ENCODE results near the gene PIP5K1C.

PIP5K1C gene

DNA sequence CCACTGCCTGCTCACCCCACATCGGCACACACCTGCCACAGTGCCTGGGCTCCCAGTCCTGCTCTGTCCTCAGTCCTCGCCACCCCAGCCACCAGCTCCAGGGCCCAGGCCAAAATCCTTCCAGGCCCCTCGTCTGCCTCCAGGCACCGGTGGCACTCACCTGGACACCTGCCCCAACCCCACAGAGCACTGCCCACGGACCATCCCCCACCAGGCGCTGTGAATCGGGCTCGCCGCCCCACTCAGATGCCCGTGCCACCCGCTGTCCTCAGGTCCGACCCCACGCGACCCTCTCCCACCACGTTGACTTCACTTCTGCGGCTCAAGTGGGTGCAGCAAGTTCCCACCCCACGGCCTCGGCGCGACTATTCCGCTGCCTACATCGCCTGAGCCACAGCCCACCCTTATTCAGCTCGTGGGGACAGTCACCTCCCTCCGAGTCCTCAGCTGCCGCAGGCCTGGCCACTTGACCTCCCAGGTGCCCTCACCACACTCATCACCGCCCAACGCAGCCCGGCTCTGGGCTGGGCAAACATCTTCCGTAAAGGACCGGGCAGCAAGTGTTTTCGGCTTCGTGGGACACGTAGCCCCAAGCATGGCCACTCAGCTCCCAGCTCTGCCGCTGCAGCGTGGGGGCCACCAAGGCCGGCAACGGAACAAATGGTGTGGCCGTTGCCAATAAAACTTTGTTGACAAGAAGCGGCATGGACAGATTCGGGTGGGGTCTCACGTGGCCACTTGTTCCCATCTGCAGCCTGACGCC is 5.7 kb downstream of the PIP5K1C start:
- no peak for DNase-seq (ENCODE audit: low read depth in 2 of 2)

DNA sequence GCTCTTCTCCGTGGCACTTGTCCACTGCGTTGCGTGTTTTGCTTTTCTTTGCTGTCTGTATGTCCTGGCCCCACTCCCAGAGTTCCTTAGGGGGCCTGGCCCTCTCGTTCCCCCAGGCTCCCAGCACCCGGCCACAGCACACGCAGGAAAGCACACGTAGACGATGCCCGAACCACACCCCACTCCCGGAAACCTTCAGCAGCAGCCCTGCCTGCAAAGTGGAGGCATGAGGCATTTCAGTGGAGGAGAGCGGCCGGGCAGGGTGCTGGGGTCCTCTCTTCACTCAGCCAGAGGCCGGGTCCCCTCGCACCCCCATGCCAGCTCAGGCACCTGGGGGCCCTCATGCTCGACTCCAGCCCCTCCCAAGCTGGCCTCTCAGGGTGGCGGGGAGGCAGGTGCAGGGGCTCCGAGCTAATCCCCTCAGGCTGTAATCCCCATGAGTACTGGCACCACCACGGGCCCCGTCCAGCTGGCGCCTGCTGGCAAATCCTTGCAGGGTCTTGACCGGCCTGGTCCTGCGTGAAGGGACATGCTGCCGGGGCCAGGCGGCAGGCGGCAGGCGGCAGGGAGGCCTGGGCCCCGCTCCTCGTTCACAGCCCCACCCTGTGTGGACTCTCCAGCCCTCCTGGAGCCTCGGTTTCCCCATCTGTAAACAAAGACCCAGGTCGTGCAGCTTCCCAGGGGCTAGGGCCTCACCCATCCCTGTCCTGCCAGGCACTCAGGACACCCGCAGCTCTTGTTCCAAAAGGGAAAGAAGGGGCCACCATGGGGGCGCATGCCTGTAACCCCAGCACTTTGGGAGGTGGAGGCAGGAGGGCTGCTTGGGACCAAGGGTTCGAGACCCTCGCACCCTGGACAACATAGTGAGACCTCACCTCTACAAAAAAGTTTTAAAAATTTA is 7.0 kb downstream of the PIP5K1C start:
- no peak for DNase-seq (ENCODE audit: low read depth in 2 of 2)

DNA sequence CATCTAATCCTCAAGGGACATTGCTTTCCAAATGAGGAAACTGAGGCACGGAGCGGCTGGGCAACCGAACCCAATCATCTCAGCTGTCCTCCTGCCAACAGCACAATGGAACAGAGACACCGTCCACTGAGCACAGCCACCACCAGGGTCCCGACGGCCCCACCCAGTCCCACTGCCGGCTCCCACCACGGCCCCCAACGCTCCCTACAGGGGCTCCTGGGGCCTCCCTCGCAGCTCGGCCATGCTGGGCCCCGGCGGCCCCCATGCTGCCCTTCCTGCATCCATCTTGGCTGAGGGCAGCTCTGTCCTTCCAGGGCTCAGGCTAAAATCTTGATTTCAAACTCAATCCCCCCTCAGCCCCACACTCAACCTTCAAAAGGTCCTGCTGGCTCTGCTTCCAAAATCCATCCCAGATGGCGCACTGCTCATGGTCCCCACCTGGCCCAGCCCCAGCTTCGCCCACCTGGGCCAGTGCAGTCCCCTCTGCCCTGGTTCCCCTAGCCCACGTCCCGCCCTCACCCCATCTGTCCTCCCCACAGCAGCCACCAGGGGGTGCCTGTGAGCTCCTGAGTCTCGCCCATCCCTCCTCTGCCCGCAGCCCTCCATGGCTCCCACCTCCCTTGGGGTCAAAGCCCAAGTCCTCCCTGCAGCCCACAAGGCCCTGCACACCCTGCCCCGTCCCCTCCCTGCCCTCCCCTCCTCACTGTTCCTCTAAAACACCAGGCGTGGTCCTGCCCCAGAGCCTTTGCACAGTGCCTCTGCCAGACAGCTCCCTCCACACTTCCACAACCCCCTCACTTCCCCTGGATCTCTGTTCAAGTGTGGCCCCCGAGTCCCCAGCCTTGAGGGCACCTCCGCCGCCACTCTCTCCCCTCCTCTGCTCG is 7.9 kb downstream of the PIP5K1C start:
- peak in 1 of 2 experiments; percentile 40 for DNase-seq (ENCODE audit: low read depth in 2 of 2)

DNA sequence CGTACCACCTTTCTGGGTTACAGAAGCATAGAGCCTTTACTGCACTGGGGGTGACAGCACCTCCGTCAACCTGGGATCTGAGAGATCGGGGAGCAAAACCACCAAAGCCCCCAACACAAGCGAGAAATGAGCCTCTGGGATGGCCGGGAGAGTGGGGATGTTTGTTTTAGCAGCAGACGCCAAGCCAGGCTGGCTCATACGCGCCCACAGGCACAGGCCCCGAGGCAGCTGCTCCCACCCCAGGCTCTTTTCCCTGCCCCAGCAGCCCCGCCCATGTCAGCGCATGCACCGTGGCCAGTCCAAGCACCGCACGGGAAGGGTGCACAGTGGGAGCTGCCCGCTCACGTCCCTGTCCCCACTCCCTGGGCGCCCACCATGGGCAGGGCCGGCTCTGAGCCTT is 8.5 kb downstream of the PIP5K1C start:
- DNase-seq (ENCODE audit: low read depth in 2 of 2) = no peak

DNA sequence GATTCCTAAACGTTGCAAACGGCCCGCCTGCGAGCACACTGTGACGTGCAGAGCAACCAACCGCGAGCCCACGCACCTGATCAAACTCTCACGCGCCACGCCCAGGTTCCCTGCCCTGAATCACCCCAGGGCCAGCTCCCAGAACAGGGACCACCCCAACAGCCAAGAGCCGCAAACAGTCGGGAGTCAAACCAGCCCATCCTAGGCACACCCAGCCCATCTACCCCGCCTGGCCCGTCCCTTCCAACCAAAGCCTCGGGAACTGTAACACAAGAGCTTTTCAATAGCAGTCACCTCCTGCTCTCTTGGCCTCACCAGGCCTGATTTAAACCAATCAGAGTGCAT is 8.9 kb downstream of the PIP5K1C start:
- no peak for DNase-seq (ENCODE audit: low read depth in 2 of 2)

DNA sequence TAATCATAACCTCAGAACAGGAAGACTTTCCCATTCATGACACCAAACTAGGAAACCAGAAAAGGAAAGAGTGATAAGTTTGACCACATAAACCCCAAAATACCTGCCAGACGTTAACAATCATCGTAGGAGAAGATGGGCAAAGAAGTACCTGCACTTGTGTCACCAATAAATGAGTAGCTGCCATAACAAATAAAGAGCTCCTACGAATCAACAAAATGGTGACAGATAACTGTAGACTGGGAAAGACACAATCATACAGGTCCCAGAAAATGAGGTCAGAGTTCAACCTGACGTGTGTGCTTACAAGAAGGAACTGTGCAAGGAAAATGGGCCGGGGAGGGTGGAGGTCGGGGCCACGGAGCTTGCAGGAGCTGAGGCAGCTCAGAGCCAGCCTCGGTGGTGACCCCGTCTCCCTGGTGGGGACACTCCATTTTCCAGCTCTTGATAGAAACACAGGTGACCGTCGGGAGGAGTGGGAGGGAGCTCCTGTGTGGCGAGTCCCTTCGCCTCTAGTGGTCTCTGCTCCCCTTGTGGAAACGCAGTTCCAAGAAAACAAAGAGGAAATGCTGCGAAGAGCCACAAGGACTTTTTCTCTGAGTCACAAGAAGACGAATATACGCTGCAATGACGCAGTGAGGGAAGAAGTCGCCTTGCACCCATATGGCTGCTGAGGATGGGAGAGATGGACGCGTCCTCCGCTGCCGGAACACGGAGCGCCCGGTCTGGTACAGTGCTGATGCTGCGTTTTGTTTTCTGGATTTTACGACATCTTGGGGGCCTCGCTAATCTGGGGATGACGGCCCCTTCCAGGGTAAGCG is 9.5 kb downstream of the PIP5K1C start:
- no peak for DNase-seq (ENCODE audit: low read depth in 2 of 2)

DNA sequence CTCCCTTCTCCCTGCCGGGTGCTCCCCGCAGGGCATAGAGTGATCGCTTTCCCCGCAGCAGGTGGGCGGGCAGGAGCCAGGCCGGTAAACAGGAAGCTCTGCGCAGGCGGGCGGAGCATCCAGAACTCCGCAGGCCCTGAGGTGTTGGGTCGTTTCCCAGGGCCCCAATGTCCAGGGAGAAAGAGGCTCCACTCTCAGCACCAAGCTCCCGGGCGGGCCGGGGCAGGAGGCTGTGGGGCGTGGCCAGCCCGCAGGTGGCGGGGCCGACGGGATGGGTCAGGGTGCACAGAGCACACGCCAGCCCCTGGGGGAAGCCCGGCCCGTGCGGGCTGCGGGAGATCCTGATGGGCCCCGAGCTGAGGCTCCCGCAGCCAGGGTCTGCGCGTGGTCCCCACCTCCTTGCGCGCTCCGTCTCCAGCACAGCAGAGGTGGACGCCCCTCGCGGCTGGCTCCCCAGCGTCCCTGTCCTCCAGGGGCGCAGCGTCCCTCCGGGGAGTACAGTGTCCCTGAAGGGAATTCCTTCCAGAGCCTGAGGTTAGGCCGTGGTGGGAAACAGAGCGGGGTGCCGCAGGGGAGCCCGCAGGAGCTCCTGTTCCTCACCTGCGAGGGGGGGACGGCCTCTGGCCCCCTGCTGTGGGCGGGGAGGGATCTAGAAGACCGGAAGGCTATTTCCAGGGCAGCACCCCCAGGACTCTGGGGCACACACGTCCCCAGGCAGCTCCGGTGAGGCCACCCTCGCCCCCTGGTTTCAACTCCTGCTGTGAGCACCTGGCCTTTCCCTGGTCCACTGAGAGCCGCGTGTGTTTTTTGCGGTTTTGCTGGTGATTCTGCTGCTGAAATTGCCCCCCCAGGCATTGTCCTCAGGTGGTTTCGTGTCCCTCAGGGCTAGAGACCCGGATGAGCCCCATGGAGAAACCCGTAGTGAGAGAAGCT is 12.2 kb downstream of the PIP5K1C start:
- DNase-seq (ENCODE audit: low read depth in 2 of 2) = no peak

DNA sequence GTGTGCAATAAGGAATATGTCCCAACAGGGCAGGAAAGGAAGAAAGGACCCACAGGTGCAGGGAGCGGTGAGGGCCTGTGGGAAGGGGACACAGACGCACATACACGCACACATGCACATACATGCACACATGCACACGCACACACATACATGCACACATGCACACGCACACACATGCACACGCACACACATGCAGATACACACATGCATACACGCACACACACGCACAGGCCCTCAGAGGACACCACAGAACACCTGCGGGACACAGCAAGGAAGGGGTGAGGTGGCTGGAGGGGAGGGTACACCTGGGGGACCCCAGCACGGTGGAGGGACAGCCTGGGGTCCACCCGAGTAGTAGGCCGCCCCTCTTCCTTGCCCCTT is 12.9 kb downstream of the PIP5K1C start:
- no peak for DNase-seq (ENCODE audit: low read depth in 2 of 2)

DNA sequence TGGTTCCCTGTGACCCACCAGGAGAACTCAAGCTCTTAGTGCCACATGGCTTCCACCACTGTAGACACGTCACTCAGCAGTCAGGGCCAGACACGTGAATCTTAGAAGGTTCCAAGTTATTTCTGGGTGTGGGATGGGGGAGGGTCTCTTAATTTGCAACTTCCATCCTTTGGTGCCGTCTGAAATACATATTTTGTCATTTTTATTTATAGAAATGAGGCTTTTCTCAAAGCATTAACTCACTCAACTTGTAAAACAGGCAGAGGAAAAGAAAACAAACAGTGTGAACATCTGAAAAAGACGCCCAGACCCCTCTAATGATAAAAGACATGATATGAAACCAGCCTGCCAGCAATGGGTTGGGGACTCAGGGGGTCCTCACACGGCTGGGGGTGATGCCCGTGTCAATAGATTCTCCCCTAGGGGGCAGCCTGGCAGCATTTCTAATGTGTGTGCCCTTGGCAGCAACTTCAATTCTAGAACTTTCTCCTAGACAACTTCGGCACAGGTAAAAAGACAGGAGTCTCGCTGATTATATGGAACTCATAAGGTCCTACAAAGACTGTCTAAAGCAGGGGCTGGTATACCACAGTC is 15.4 kb downstream of the PIP5K1C start:
- no peak for DNase-seq (ENCODE audit: low read depth in 2 of 2)

DNA sequence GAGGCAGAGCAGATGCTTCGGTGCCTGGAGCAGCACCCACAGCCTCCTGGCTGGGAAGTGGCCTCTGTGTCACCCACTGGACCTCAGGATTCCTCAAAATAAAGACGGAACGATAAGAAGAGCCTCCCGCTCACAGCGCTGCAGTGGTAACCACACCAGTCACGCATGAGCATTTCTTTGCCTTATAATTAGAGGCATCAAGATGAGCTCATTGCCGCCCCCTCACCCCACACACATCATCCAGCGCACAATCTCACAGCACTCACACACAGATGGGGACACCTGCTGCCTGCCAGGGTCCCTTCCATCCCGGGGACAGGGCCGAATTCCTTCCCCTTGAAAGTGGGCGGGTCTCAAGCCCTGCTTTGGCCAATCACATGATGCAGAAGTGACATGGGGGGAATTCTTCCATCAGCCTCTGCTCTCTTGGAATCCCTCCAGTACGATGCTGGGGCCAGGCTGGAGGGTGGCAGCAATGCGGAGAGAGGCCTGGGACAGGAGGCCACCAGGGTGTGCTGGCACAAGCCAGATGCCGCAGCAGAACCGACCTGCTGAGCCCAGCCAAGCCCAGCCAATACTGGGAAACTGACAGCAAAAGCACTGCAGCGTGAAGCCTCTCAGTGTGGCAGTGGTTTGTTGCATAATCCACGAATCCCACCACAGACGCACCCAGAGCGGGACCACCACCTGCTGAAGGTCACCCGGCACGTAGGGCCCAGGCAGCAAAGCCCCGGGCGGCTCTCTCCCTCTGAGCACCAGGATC is 16.0 kb downstream of the PIP5K1C start:
- DNase-seq (ENCODE audit: low read depth in 2 of 2) = no peak

DNA sequence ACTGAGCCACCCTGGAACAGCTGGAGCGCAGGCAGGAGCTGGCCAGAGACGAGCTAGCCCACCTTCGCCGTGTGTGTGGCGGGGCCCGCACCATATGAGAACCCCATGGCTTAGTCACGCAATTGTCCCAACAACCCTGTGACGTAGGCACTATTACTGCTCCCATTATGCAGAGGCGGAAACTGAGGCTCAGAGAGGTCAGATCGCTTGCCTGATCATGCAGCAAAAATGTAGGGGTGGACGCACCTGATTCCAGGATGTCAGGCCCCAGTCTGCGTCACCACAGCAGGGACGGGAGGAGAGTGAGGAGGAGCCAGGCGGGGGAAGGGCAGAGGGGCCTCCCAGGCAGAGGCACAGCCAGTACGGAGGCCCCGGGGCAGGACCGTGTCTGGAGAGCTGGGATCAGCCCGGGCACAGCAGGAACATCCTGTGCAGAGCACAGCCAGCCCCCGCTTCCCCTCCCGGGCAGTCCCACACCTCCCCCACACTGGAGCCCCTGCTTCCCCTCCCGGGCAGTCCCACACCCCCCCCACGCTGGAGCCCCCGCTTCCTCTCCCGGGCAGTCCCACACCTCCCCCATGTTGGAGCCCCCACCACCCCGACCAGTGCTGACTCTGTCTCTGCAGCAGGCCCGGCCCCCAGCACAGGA is 16.7 kb downstream of the PIP5K1C start:
- DNase-seq (ENCODE audit: low read depth in 2 of 2) = no peak

DNA sequence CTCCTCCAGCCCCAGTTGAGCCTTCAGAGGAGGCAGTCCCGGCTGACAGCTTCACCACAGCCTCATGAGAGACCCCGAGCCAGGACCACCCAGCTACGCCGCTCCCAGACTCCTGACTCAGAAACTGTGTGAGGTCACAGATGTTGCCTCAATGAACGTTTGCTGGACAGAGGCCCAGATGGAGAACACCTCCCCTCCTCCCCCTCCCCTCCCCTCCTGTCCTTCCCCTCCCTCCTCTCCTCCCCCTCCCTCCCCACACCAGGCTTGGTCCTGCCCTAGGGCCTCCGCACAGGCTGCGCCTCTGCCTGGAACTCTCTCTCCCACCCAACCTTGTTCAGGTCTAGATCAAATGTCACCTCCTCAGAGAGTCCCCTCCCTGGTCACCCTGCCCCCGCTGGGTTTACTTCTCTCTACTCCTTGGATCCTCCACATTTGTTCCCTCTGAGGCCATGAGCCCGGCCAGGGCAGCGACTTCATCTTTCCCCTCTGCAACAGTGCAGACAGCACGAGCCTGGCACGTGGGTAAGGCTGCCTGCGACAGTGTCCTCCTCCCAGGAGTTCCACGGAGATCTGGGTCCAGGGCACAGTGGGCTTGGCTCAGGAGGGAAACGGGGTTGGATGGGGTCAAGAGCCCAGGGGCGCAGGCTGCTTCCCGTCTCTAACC is 17.4 kb downstream of the PIP5K1C start:
- no peak for DNase-seq (ENCODE audit: low read depth in 2 of 2)

DNA sequence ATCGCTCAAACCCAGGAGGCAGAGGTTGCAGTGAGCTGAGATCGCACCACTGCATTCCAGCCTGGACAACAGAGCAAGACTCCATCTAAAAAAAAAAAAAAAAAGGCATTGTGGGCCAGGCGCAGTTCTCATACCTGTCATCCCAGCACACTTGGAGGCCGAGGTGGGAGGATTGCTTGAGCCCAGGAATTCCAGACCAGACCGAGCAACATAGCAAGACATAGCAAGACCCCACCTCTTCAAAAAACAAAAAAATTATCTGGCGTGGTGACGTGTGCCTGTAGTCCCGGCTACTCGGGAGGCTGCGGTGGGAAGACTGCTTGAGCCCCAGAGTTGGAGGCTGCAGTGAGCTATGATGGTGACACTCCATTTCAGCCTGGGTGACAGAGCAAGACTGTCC is 18.0 kb downstream of the PIP5K1C start:
- DNase-seq (ENCODE audit: low read depth in 2 of 2) = no peak

DNA sequence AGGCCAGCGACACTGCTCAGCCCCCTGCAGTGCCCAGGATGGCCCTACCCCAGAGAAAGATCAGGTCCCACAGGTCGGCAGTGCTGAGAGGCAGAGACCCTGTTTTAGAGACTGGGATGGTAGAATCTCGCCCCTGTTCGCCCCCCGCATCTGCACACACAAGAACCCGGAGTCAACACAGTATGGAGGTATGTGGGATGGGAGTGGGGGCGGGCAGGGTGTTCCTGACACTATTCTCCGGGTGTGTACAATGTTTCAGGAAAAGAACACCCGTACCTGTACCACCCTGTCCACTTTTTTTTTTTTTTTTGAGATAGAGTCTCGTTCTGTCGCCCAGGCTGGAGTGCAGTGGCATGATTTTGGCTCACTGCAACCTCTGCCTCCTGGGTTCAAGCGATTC is 19.3 kb downstream of the PIP5K1C start:
- no peak for DNase-seq (ENCODE audit: low read depth in 2 of 2)

DNA sequence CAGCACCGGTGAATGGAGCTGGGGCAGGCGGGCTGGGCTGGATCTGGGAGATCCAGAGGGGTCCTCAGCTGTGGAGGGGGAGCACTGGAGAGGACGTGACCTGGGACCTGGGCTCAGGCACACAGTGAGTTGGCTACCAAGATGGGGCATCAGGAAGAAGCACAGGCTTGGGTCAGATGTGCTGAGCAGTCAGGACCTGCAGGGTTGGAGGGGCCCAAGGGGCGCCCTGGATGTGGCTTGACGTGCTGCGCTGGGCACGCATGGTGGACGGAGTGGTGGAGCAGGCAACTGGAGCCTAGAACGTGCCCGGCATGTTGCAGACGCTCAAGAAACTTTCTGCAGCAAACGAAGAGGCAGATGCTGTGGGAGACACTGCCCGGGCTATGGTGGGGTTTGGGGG is 20.7 kb downstream of the PIP5K1C start:
- DNase-seq (ENCODE audit: low read depth in 2 of 2) = no peak

DNA sequence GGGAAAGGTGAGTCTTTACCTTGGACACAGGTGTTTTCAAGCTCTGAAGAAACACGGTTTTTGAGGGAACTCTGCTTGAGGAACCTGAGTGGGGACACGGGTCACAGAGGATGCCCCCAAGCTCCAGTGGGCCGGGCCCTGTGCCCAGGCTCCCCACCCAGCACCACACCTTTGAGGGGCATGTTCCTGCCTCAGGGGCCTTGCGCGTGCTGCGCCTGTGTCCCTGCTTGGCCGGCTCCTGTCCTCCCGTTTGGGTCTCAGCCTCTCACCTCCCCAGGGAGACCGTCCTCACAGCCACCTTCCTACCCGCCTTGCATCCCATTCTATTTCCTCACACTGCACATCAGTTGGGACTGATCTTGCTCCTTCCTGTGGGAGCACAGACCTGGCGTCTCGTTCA is 21.1 kb downstream of the PIP5K1C start:
- no peak for DNase-seq (ENCODE audit: low read depth in 2 of 2)

DNA sequence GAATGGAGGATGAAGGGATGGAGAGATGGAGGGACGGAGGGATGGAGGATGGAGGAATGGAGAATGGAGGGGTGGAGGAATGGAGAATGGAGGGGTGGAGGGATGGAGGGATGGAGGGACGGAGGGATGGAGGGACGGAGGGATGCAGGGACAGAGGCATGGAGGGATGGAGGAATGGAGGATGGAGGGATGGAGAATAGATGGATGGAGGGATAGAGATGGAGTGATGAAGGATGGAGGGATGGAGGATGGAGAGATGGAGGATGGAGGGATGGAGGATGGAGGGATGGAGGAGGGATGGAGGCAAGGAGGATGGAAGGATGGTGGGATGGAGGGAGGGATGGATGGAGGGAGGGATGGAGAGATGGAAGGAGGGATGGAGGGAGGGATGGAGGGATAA is 22.1 kb downstream of the PIP5K1C start:
- DNase-seq (ENCODE audit: low read depth in 2 of 2) = no peak

Measured in stimulated activated CD4-positive, alpha-beta T cell treated with anti-CD3 and anti-CD28 coated beads, Interleukin-12 subunit alpha, Interleukin-12 subunit beta, amount 100 ng/mL, for 24 hours (primary cell).